ENCODE results near the gene NEDD4L.

The NEDD4L gene

GRCh38 chr18:58110398-58110797, 66.4 kb downstream of the NEDD4L start:
- CTCF ChIA-PET: interaction anchor here (1.0 to 1.6 kb wide), 2 partner anchors 11 to 67 kb away, joined by 3 to 7 read pairs; partner anchors contain the start of gene NEDD4L

GRCh38 chr18:58112174-58112573, 68.1 kb downstream of the NEDD4L start:
- POLR2A ChIA-PET: no interaction called here
- CTCF ChIA-PET: no interaction called here
- TF ChIP-seq LEF1 (IDR thresholded peaks at IDR 0.05; ENCODE audit: borderline replicate concordance) (no peak), BHLHE40 (IDR thresholded peaks at IDR 0.05; ENCODE audit: borderline replicate concordance) (no peak), TARDBP (IDR thresholded peaks at IDR 0.05) (no peak), CTBP1 (IDR thresholded peaks at IDR 0.05; ENCODE audit: borderline replicate concordance) (no peak), ARNT (IDR thresholded peaks at IDR 0.05) (no peak), SP1 (IDR thresholded peaks at IDR 0.05) (no peak), FOXK2 (IDR thresholded peaks at IDR 0.05) (no peak)
- DNase-seq (ENCODE audit: extremely low spot score): no peak

More at GRCh38 chr18:58110398-58110797, 66.4 kb downstream of the NEDD4L start:
- no peak for DNase-seq (ENCODE audit: extremely low spot score)
- TF ChIP-seq LEF1 (IDR thresholded peaks at IDR 0.05; ENCODE audit: borderline replicate concordance): no peak
- TF ChIP-seq FOXM1 (IDR thresholded peaks at IDR 0.05; ENCODE audit: borderline replicate concordance): no peak
- no peak for TF ChIP-seq NFRKB (IDR thresholded peaks at IDR 0.05)
- TF ChIP-seq SP1 (IDR thresholded peaks at IDR 0.05): no peak
- TF ChIP-seq PKNOX1 (IDR thresholded peaks at IDR 0.05): no peak
- TF ChIP-seq HDGF (IDR thresholded peaks at IDR 0.05; ENCODE audit: borderline replicate concordance): no peak
- TF ChIP-seq TARDBP (IDR thresholded peaks at IDR 0.05): no peak
- POLR2A ChIA-PET: no interaction called here

- POLR2A ChIA-PET: no interaction called here
- DNase-seq (ENCODE audit: extremely low spot score): no peak
- TF ChIP-seq LEF1 (IDR thresholded peaks at IDR 0.05; ENCODE audit: borderline replicate concordance): no peak
- no peak for TF ChIP-seq FOXK2 (IDR thresholded peaks at IDR 0.05)
- TF ChIP-seq BHLHE40 (IDR thresholded peaks at IDR 0.05; ENCODE audit: borderline replicate concordance): no peak
- no peak for TF ChIP-seq CTBP1 (IDR thresholded peaks at IDR 0.05; ENCODE audit: borderline replicate concordance)
- TF ChIP-seq L3MBTL2 (conservative IDR thresholded peaks at IDR 0.05): no peak
- no peak for TF ChIP-seq NFRKB (IDR thresholded peaks at IDR 0.05)
- TF ChIP-seq FOXA1 (IDR thresholded peaks at IDR 0.05): no peak
- no peak for TF ChIP-seq ARNT (IDR thresholded peaks at IDR 0.05)
- no peak for TF ChIP-seq FOXM1 (IDR thresholded peaks at IDR 0.05; ENCODE audit: borderline replicate concordance)
- TF ChIP-seq SP1 (IDR thresholded peaks at IDR 0.05): no peak
- TF ChIP-seq ZNF384 (IDR thresholded peaks at IDR 0.05): no peak
- CTCF ChIA-PET: interaction anchor here (1.3 kb wide), 1 partner anchor 8 kb away, joined by 3 read pairs; no protein-coding TSS in a partner anchor
Measured at GRCh38 chr18:58113337-58113736, 69.3 kb downstream of the NEDD4L start.

GRCh38 chr18:58114766-58115165, 70.7 kb downstream of the NEDD4L start:
- POLR2A ChIA-PET: no interaction called here
- CTCF ChIA-PET: no interaction called here
- no peak for TF ChIP-seq FOXA1 (IDR thresholded peaks at IDR 0.05)
- no peak for DNase-seq (ENCODE audit: extremely low spot score)

GRCh38 chr18:58116818-58117217, 72.8 kb downstream of the NEDD4L start:
- ChIA-PET CTCF (interaction anchor here (0.6 kb wide), 1 partner anchor 234 kb away, joined by 3 read pairs; no protein-coding TSS in a partner anchor), POLR2A (no interaction called here)
- no peak for TF ChIP-seq TARDBP (IDR thresholded peaks at IDR 0.05)
- DNase-seq (ENCODE audit: extremely low spot score): no peak

- TF ChIP-seq TARDBP (IDR thresholded peaks at IDR 0.05) (no peak), FOXK2 (IDR thresholded peaks at IDR 0.05) (no peak), NFRKB (IDR thresholded peaks at IDR 0.05) (no peak), CTBP1 (IDR thresholded peaks at IDR 0.05; ENCODE audit: borderline replicate concordance) (no peak), LEF1 (IDR thresholded peaks at IDR 0.05; ENCODE audit: borderline replicate concordance) (no peak), ARNT (IDR thresholded peaks at IDR 0.05) (no peak), BHLHE40 (IDR thresholded peaks at IDR 0.05; ENCODE audit: borderline replicate concordance) (no peak), PKNOX1 (IDR thresholded peaks at IDR 0.05) (no peak), HDGF (IDR thresholded peaks at IDR 0.05; ENCODE audit: borderline replicate concordance) (no peak)
- ChIA-PET POLR2A (no interaction called here), CTCF (interaction anchor here (0.5 to 0.7 kb wide), 2 partner anchors 159 to 216 kb away, joined by 3 to 4 read pairs; no protein-coding TSS in a partner anchor)
- no peak for DNase-seq (ENCODE audit: extremely low spot score)
Measured at GRCh38 chr18:58117786-58118403, 73.9 kb downstream of the NEDD4L start.

- CTCF ChIA-PET: no interaction called here
- POLR2A ChIA-PET: no interaction called here
- DNase-seq (ENCODE audit: extremely low spot score): no peak
- TF ChIP-seq SUZ12 (IDR thresholded peaks at IDR 0.05) (no peak), NFRKB (IDR thresholded peaks at IDR 0.05) (no peak), ARNT (IDR thresholded peaks at IDR 0.05) (no peak), L3MBTL2 (conservative IDR thresholded peaks at IDR 0.05) (no peak), BHLHE40 (IDR thresholded peaks at IDR 0.05; ENCODE audit: borderline replicate concordance) (no peak), FOXA1 (IDR thresholded peaks at IDR 0.05) (no peak), FOXK2 (IDR thresholded peaks at IDR 0.05) (no peak)
Measured at GRCh38 chr18:58118536-58118935, 74.5 kb downstream of the NEDD4L start.

GRCh38 chr18:58119819-58120218, 75.8 kb downstream of the NEDD4L start:
- ChIA-PET CTCF (interaction anchor here (1.7 kb wide), 1 partner anchor 76 kb away, joined by 8 read pairs; the partner anchor contains the start of gene NEDD4L), POLR2A (no interaction called here)
- TF ChIP-seq BHLHE40 (IDR thresholded peaks at IDR 0.05; ENCODE audit: borderline replicate concordance): no peak
- TF ChIP-seq CTBP1 (IDR thresholded peaks at IDR 0.05; ENCODE audit: borderline replicate concordance): no peak
- TF ChIP-seq HDGF (IDR thresholded peaks at IDR 0.05; ENCODE audit: borderline replicate concordance): no peak
- no peak for TF ChIP-seq SUZ12 (IDR thresholded peaks at IDR 0.05)
- no peak for TF ChIP-seq ZNF384 (IDR thresholded peaks at IDR 0.05)
- no peak for TF ChIP-seq PKNOX1 (IDR thresholded peaks at IDR 0.05)
- no peak for TF ChIP-seq L3MBTL2 (conservative IDR thresholded peaks at IDR 0.05)
- no peak for TF ChIP-seq SP1 (IDR thresholded peaks at IDR 0.05)
- TF ChIP-seq FOXA1 (IDR thresholded peaks at IDR 0.05): no peak
- TF ChIP-seq LEF1 (IDR thresholded peaks at IDR 0.05; ENCODE audit: borderline replicate concordance): no peak
- TF ChIP-seq FOXK2 (IDR thresholded peaks at IDR 0.05): no peak
- DNase-seq (ENCODE audit: extremely low spot score): no peak
